B cell (primary cell): ENCODE measurements around the gene PADI4. TPM values are rescaled to one million over a fixed set of nuclear protein-coding genes. Genes with fewer than 3 reads are reported as not detected.

Source experiments
- ATAC-seq: fragments of 200-7000 bp; cut with Tn5 transposase; one replicate; pipeline ENCODE4 v1.10.0; 2021; ENCODE audit warnings: low read depth, mild to moderate bottlenecking, moderate number of reproducible peaks, moderate library complexity
- CTCF ChIA-PET: fragments of 350-600 bp; sonication (Branson Sonifier 250); formaldehyde crosslinking; loops from one replicate; lab custom pipeline; 2021; ENCODE audit warnings: antibody characterized with exemption, inconsistent platforms; lab: Charles Lee
- POLR2A ChIA-PET: fragments of 350-600 bp; sonication (Branson Sonifier 250); formaldehyde crosslinking; loops from one replicate; lab custom pipeline; 2021; ENCODE audit warnings: antibody characterized with exemption; lab: Charles Lee
- DNase-seq: peaks from one replicate; pipeline ENCODE4 v3.0.0; 2013
- H2AFZ ChIP-seq: 2 replicates; pipeline ENCODE4 v1.6.1; 2012; ENCODE audit warnings: mild to moderate bottlenecking, low read depth, low read length; ENCODE audit not compliant: insufficient read depth, poor library complexity, severe bottlenecking
- H3K27ac ChIP-seq, 2 donors: 1 replicate in 1 of 2; 2 replicates in 1 of 2; pipeline ENCODE4 v1.5.1; 2012 to 2013; ENCODE audit warnings: low read length in 2 of 2, mild to moderate bottlenecking in 2 of 2, moderate library complexity in 1 of 2
- H3K27me3 ChIP-seq, 4 experiments: fragments of 200-600 bp in 1 of 4; sonication (generic) in 1 of 4; replicated peaks in 1 of 4; 1 replicate in 2 of 4; 2 replicates in 2 of 4; pipeline versions ENCODE4 v1.6.1 to v1.7.0; 2013 to 2016; ENCODE audit warnings: low read length in 3 of 4, mild to moderate bottlenecking in 2 of 4, mixed read lengths in 1 of 4, moderate library complexity in 1 of 4; ENCODE audit not compliant: insufficient read depth in 4 of 4, control insufficient read depth in 3 of 4; ENCODE audit errors: control extremely low read depth in 1 of 4
- H3K36me3 ChIP-seq, 2 experiments: replicated peaks in 1 of 2; 1 replicate in 1 of 2; 2 replicates in 1 of 2; pipeline versions ENCODE4 v1.6.1 to v1.7.1; 2013; ENCODE audit warnings: low read length in 1 of 2; ENCODE audit not compliant: insufficient read depth in 2 of 2, control insufficient read depth in 1 of 2; ENCODE audit errors: control extremely low read depth in 1 of 2, extremely low read depth in 1 of 2
- H3K4me1 ChIP-seq, 2 donors: fragments of 200-600 bp in 1 of 2; sonication (generic) in 1 of 2; 1 replicate in 1 of 2; 2 replicates in 1 of 2; pipeline versions ENCODE4 v1.5.1 to v1.6.1; 2013 to 2017; ENCODE audit warnings: low read length in 2 of 2; ENCODE audit not compliant: control insufficient read depth in 2 of 2, insufficient read depth in 2 of 2
- H3K4me2 ChIP-seq: replicated peaks from 2 replicates; pipeline ENCODE3; 2012; ENCODE audit warnings: mild to moderate bottlenecking, low read depth, low read length; ENCODE audit not compliant: poor library complexity, severe bottlenecking
- H3K4me3 ChIP-seq, 5 experiments: fragments of 200-600 bp in 1 of 5; sonication (generic) in 1 of 5; 1 replicate in 3 of 5; 2 replicates in 2 of 5; pipeline versions ENCODE4 v1.5.1 to v1.7.0; 2011 to 2016; ENCODE audit warnings: low read length in 4 of 5, mild to moderate bottlenecking in 4 of 5, low read depth in 2 of 5, control low read depth in 1 of 5, moderate library complexity in 1 of 5; ENCODE audit not compliant: insufficient read depth in 1 of 5; ENCODE audit errors: control extremely low read depth in 1 of 5, extremely low read depth in 1 of 5
- H3K79me2 ChIP-seq: fragments of 200-600 bp; sonication (generic); one replicate; pipeline ENCODE4 v1.6.0; 2016; ENCODE audit warnings: low read length; ENCODE audit not compliant: control insufficient read depth, insufficient read depth
- H3K9ac ChIP-seq: fragments of 200-600 bp; sonication (generic); 2 replicates; pipeline ENCODE4 v1.6.1; 2017; ENCODE audit warnings: mild to moderate bottlenecking, low read length, moderate library complexity
- H3K9me3 ChIP-seq, 3 donors: one replicate each; pipeline versions ENCODE4 v1.6.1 to v1.7.1; 2013; ENCODE audit warnings: low read length in 2 of 3; ENCODE audit not compliant: control insufficient read depth in 2 of 3, insufficient read depth in 1 of 3; ENCODE audit errors: control extremely low read depth in 1 of 3
- H4K20me1 ChIP-seq: 2 replicates; pipeline ENCODE4 v1.6.0; 2012; ENCODE audit warnings: mild to moderate bottlenecking, low read length; ENCODE audit not compliant: insufficient read depth, control insufficient read depth, poor library complexity, severe bottlenecking
- H3K27ac Mint-ChIP-seq: one replicate; pipeline ENCODE4 v1.8.0; 2021; ENCODE audit warnings: mixed read lengths
- H3K27me3 Mint-ChIP-seq: one replicate; pipeline ENCODE4 v1.8.0; 2021; ENCODE audit warnings: mixed read lengths
- H3K4me1 Mint-ChIP-seq: one replicate; pipeline ENCODE4 v1.8.0; 2021; ENCODE audit warnings: mixed read lengths
- H3K4me3 Mint-ChIP-seq: one replicate; pipeline ENCODE4 v1.8.0; 2021; ENCODE audit warnings: mixed read lengths
- H3K9me3 Mint-ChIP-seq: one replicate; pipeline ENCODE4 v1.8.0; 2022; ENCODE audit warnings: mixed read lengths; ENCODE audit not compliant: insufficient read depth
- CTCF ChIP-seq: fragments of 200-600 bp; IDR thresholded peaks from one replicate; pipeline ENCODE4 v1.8.0; 2022; ENCODE audit warnings: antibody characterized with exemption, mild to moderate bottlenecking
- EZH2 ChIP-seq: IDR thresholded peaks from 2 replicates; pipeline ENCODE4 v1.6.1; 2012; ENCODE audit warnings: borderline replicate concordance, low read depth, mild to moderate bottlenecking, moderate library complexity, low read length; ENCODE audit not compliant: insufficient read depth, poor library complexity, severe bottlenecking
- WGBS: methylation state at CpG from one replicate; pipeline ENCODE4 v1.1.5; 2013; ENCODE audit warnings: missing lambda C conversion rate; ENCODE audit not compliant: insufficient coverage; 5-methylcytosine and 5-hydroxymethylcytosine counted together
- intact Hi-C: fragments of 100-400 bp; cut with micrococcal nuclease; formaldehyde crosslinking; loops from one replicate; pipeline ENCODE4 v1.10.0; 2022
- polyA plus RNA-seq: library from polyadenylated mRNA; depleted of rRNA; stranded (reverse); fragments of >200 nt; gene quantifications from 2 replicates; pipeline ENCODE4 v1.2.3, GENCODE V29; 2012
- total RNA-seq, 2 donors: library from RNA; stranded (reverse); fragments of 120-200 nt in 1 of 2; gene quantifications; 1 replicate in 1 of 2; 2 replicates in 1 of 2; pipeline versions ENCODE4 v1.2.3 to v1.2.4, GENCODE V29; 2013 to 2022

Gene PADI4
- total and polyA plus RNA-seq, 2 donors (not counting 1 experiment from before 2014, with no cell fraction given), result 0.44 to 0.85 TPM

- Histone ChIP-seq H3K27me3 (no peaks in the 10 kb centered on the region), H3K36me3 (no peaks in the 10 kb centered on the region), H3K9ac (no peak overlapping the region), H3K79me2 (no peaks in the 10 kb centered on the region), H3K4me2 (no peak overlapping the region), H2AFZ (no peak overlapping the region), H3K4me3 (no peak overlapping the region), H3K9me3 (no peaks in the 10 kb centered on the region), H3K27ac (no peak overlapping the region), H4K20me1 (no peaks in the 10 kb centered on the region), H3K4me1 (no peaks in the 10 kb centered on the region)
- H3K27me3 Mint-ChIP-seq, result peaks cover 5% of the 10 kb centered on the region
- no peak overlapping the region for H3K4me3 Mint-ChIP-seq
- no peak for TF ChIP-seq EZH2
- WGBS, result 90% methylated on average over 12 of the region's 12 CpGs
- intact Hi-C loops, result no loop called here
- no peaks in the 10 kb centered on the region for H3K9me3 Mint-ChIP-seq
- no peak overlapping the region for H3K27ac Mint-ChIP-seq
- POLR2A ChIA-PET, result no interaction called here
- no peaks in the 10 kb centered on the region for H3K4me1 Mint-ChIP-seq
- CTCF ChIA-PET, result no interaction called here
- ATAC-seq (no peak), DNase-seq (no peak)
These were observed 55.4 kb downstream of the PADI4 start for GRCh38 chr1:17363351-17363750.

GRCh38 chr1:17363771-17364170 lies 55.8 kb downstream of the PADI4 start:
- DNase-seq (no peak), ATAC-seq (no peak)
- peaks cover 5% of the 10 kb centered on the region for H3K27me3 Mint-ChIP-seq
- intact Hi-C loops, result no loop called here
- 92% methylated on average over 3 of the region's 4 CpGs for WGBS
- no peaks in the 10 kb centered on the region for H4K20me1 ChIP-seq
- no peak overlapping the region for H2AFZ ChIP-seq
- no peak overlapping the region for H3K27ac ChIP-seq
- H3K4me3 Mint-ChIP-seq, result no peak overlapping the region
- H3K4me3 ChIP-seq, result no peak overlapping the region
- no peaks in the 10 kb centered on the region for H3K9me3 Mint-ChIP-seq
- H3K27me3 ChIP-seq, result no peaks in the 10 kb centered on the region
- no peak overlapping the region for H3K27ac Mint-ChIP-seq
- no peaks in the 10 kb centered on the region for H3K4me1 Mint-ChIP-seq
- TF ChIP-seq EZH2 (no peak), CTCF (no peak)
- ChIA-PET POLR2A (no interaction called here), CTCF (no interaction called here)
- no peaks in the 10 kb centered on the region for H3K4me1 ChIP-seq
- H3K9me3 ChIP-seq, result no peaks in the 10 kb centered on the region
- no peaks in the 10 kb centered on the region for H3K79me2 ChIP-seq
- H3K4me2 ChIP-seq, result no peak overlapping the region
- H3K9ac ChIP-seq, result no peak overlapping the region
- H3K36me3 ChIP-seq, result no peaks in the 10 kb centered on the region
